PC-3 (cell line): Measurements from ENCODE around the gene UBXN10. TPM values are rescaled to one million over a fixed set of nuclear protein-coding genes. Genes with fewer than 3 reads are reported as not detected.
A peak's percentile ranks its signal among the peaks of the same experiment; 100 is the strongest.

Source experiments
- ATAC-seq: fragments of 200-7000 bp; cut with Tn5 transposase; 2 replicates; pipeline ENCODE4 v1.9.1; 2020; ENCODE audit warnings: mild to moderate bottlenecking, moderate library complexity
- BruUV-seq: library from RNA; stranded (reverse); fragments of 400-500 nt; replicated peaks from 2 replicates; lab custom pipeline; 2021; lab: Mats Ljungman, UMichigan
- CTCF ChIA-PET: fragments of 300-600 bp; sonication (Branson Sonifier 250); formaldehyde crosslinking; loops from one replicate; lab custom pipeline; 2022; ENCODE audit warnings: antibody characterized with exemption; lab: Charles Lee
- POLR2A ChIA-PET: fragments of 300-600 bp; sonication (Branson Sonifier 250); formaldehyde crosslinking; loops from one replicate; lab custom pipeline; 2022; ENCODE audit warnings: antibody characterized with exemption; ENCODE audit not compliant: unreplicated experiment; lab: Charles Lee
- DNase-seq: peaks from one replicate; pipeline ENCODE4 v3.0.0-alpha.2; 2015
- H2AFZ ChIP-seq: fragments of 300-600 bp; sonication (generic); 2 replicates; pipeline ENCODE4 v1.6.0; 2016; ENCODE audit warnings: antibody characterized with exemption, low read length
- H3F3A ChIP-seq: fragments of 300-600 bp; sonication (generic); one replicate; pipeline ENCODE4 v1.6.0; 2017; ENCODE audit warnings: antibody characterized with exemption, low read length, control low read depth, mild to moderate bottlenecking; ENCODE audit not compliant: unreplicated experiment
- H3K27ac ChIP-seq: fragments of 300-600 bp; sonication (generic); 2 replicates; pipeline ENCODE4 v1.5.1; 2016; ENCODE audit warnings: mild to moderate bottlenecking, low read length
- H3K27me3 ChIP-seq: fragments of 300-600 bp; sonication (generic); 2 replicates; pipeline ENCODE4 v1.6.1; 2016; ENCODE audit warnings: low read length, mixed read lengths
- H3K36me3 ChIP-seq: fragments of 300-600 bp; sonication (generic); 2 replicates; pipeline ENCODE4 v1.6.1; 2016; ENCODE audit warnings: low read depth, mixed run types, low read length, mixed read lengths
- H3K4me1 ChIP-seq: fragments of 300-600 bp; sonication (generic); 2 replicates; pipeline ENCODE4 v1.5.1; 2016; ENCODE audit warnings: low read length; ENCODE audit not compliant: insufficient read depth
- H3K4me2 ChIP-seq: fragments of 300-600 bp; sonication (generic); 2 replicates; pipeline ENCODE4 v1.6.0; 2016; ENCODE audit warnings: low read length
- H3K4me3 ChIP-seq: fragments of 300-600 bp; sonication (generic); 2 replicates; pipeline ENCODE4 v1.5.1; 2016; ENCODE audit warnings: mild to moderate bottlenecking, low read length, mixed read lengths
- H3K79me2 ChIP-seq: fragments of 300-600 bp; sonication (generic); 2 replicates; pipeline ENCODE4 v1.6.1; 2017; ENCODE audit warnings: low read length, mixed read lengths
- H3K9ac ChIP-seq: fragments of 300-600 bp; sonication (generic); 2 replicates; pipeline ENCODE4 v1.6.0; 2016; ENCODE audit warnings: mild to moderate bottlenecking, low read length
- H3K9me2 ChIP-seq: fragments of 300-600 bp; sonication (generic); replicated peaks from 2 replicates; pipeline ENCODE4 v1.6.1; 2016; ENCODE audit warnings: mixed run types, low read length, mixed read lengths
- H3K9me3 ChIP-seq: fragments of 300-600 bp; sonication (generic); 2 replicates; pipeline ENCODE4 v1.6.1; 2016; ENCODE audit warnings: low read length, mixed read lengths
- H4K20me1 ChIP-seq: fragments of 300-600 bp; sonication (generic); 2 replicates; pipeline ENCODE4 v1.6.1; 2016; ENCODE audit warnings: low read length, mixed read lengths
- CTCF ChIP-seq: fragments of 300-600 bp; sonication (generic); conservative IDR thresholded peaks from 2 replicates; pipeline ENCODE4 v1.5.1; 2017; ENCODE audit warnings: antibody characterized with exemption, low read depth, mild to moderate bottlenecking, low read length
- EZH2 ChIP-seq: fragments of 300-600 bp; sonication (generic); IDR thresholded peaks from one replicate; pipeline ENCODE4 v1.6.1; 2017; ENCODE audit warnings: antibody characterized with exemption, mild to moderate bottlenecking, low read length; ENCODE audit not compliant: unreplicated experiment
- EZH2phosphoT487 ChIP-seq: fragments of 300-600 bp; sonication (generic); IDR thresholded peaks from 2 replicates; pipeline ENCODE4 v1.6.1; 2018; ENCODE audit warnings: mild to moderate bottlenecking, antibody characterized with exemption, low read length, borderline replicate concordance
- intact Hi-C: fragments of 100-400 bp; cut with micrococcal nuclease; formaldehyde crosslinking; loops from 2 replicates; pipeline ENCODE4 v1.9.0; 2023
- total RNA-seq: library from RNA; depleted of rRNA; stranded (reverse); fragments of >200 nt; gene quantifications from 2 replicates; pipeline ENCODE4 v1.2.3, GENCODE V29; 2014

UBXN10 gene
- total RNA-seq, 1 experiment from 2014 or later = not detected

- H3K9ac ChIP-seq = no peak overlapping the region
- no peaks in the 10 kb centered on the region for H3K9me2 ChIP-seq
- H2AFZ ChIP-seq = no peak overlapping the region
- ATAC-seq (peak; percentile 90), DNase-seq (peak; percentile 70)
- H3K9me3 ChIP-seq = no peaks in the 10 kb centered on the region
- TF ChIP-seq EZH2phosphoT487 = no peak
- peak; percentile 74 for TF ChIP-seq CTCF
- H4K20me1 ChIP-seq = no peaks in the 10 kb centered on the region
- H3F3A ChIP-seq = no peaks in the 10 kb centered on the region
- H3K27ac ChIP-seq = peak overlapping the region; percentile 47
- intact Hi-C loops = no loop called here
- H3K4me2 ChIP-seq = peak overlapping the region; percentile 67
- BruUV-seq = no TSS peak
- H3K4me1 ChIP-seq = peaks cover 34% of the 10 kb centered on the region
- H3K79me2 ChIP-seq = no peaks in the 10 kb centered on the region
- no peak overlapping the region for H3K4me3 ChIP-seq
- ChIA-PET POLR2A (no interaction called here), CTCF (interaction anchor here (0.8 to 1.0 kb wide), 2 partner anchors 17 to 124 kb away, joined by 3 to 4 read pairs; no protein-coding TSS in a partner anchor)
- no peaks in the 10 kb centered on the region for H3K36me3 ChIP-seq
- no peaks in the 10 kb centered on the region for H3K27me3 ChIP-seq
Measured at GRCh38 chr1:20233394-20233793, 47.5 kb downstream of the UBXN10 start.

GRCh38 chr1:20233866-20234265 lies 48.0 kb downstream of the UBXN10 start:
- ChIA-PET POLR2A (no interaction called here), CTCF (interaction anchor here (1.0 kb wide), 1 partner anchor 16 kb away, joined by 4 read pairs; no protein-coding TSS in a partner anchor)
- ATAC-seq (no peak), DNase-seq (no peak)
- Histone ChIP-seq H3K27me3 (no peaks in the 10 kb centered on the region), H3K27ac (no peak overlapping the region), H3F3A (no peaks in the 10 kb centered on the region), H3K4me3 (no peak overlapping the region), H3K79me2 (no peaks in the 10 kb centered on the region), H3K4me2 (no peak overlapping the region), H3K4me1 (peaks cover 38% of the 10 kb centered on the region), H3K9me3 (no peaks in the 10 kb centered on the region), H3K9ac (no peak overlapping the region), H3K9me2 (no peaks in the 10 kb centered on the region), H3K36me3 (no peaks in the 10 kb centered on the region), H2AFZ (no peak overlapping the region), H4K20me1 (no peaks in the 10 kb centered on the region)
- intact Hi-C loops = no loop called here
- BruUV-seq = no TSS peak
- TF ChIP-seq EZH2phosphoT487 (no peak), CTCF (no peak), EZH2 (no peak)

GRCh38 chr1:20234788-20235535 lies 49.1 kb downstream of the UBXN10 start:
- POLR2A ChIA-PET = no interaction called here
- Histone ChIP-seq H3K4me3 (no peak overlapping the region), H3K27me3 (no peaks in the 10 kb centered on the region), H3K4me1 (peaks cover 41% of the 10 kb centered on the region), H3K9me2 (no peaks in the 10 kb centered on the region), H2AFZ (no peak overlapping the region), H4K20me1 (no peaks in the 10 kb centered on the region), H3K9me3 (no peaks in the 10 kb centered on the region), H3K79me2 (no peaks in the 10 kb centered on the region), H3K4me2 (0 out of 2 replicates have a peak overlapping the region, but pooled peaks have one; percentile 10), H3K27ac (0 out of 2 replicates have a peak overlapping the region, but pooled peaks have one; percentile 7), H3K9ac (no peak overlapping the region), H3F3A (no peaks in the 10 kb centered on the region), H3K36me3 (no peaks in the 10 kb centered on the region)
- no TSS peak for BruUV-seq
- TF ChIP-seq CTCF = no peak
- TF ChIP-seq EZH2phosphoT487 = no peak
- TF ChIP-seq EZH2 = no peak
- DNase-seq (peak; percentile 51), ATAC-seq (no peak)
- CTCF ChIA-PET = interaction anchor here (0.5 to 0.7 kb wide), 3 partner anchors 15 to 258 kb away, joined by 3 to 4 read pairs (median 3); no protein-coding TSS in a partner anchor
- intact Hi-C loops = no loop called here
